ENCODE measurements around the gene ERP29.

GRCh38 chr12:111991535-111991934 is 21.7 kb upstream of the ERP29 start:
- TF ChIP-seq CTCF (conservative IDR thresholded peaks at IDR 0.05 in 1 of 2, IDR thresholded peaks at IDR 0.05 in 1 of 2; ENCODE audit: low read depth in 1 of 2, low read length in 2 of 2) (no peak), EZH2 (IDR thresholded peaks at IDR 0.05; ENCODE audit: low read length, missing control alignments) (no peak)

Measured in fibroblast of lung (primary cell).